Ishikawa (cell line): ENCODE results near the gene PABPN1L.

Experiments used
- CEBPB ChIP-seq: IDR thresholded peaks from 2 replicates; pipeline ENCODE4 v1.6.1; 2012
- EGR1 ChIP-seq: IDR thresholded peaks from 2 replicates; pipeline ENCODE4 v1.6.1; 2012
- EP300 ChIP-seq: IDR thresholded peaks from 2 replicates; pipeline ENCODE4 v1.6.1; 2012; ENCODE audit warnings: borderline replicate concordance
- FOXM1 ChIP-seq: IDR thresholded peaks from 2 replicates; pipeline ENCODE4 v1.6.1; 2012; ENCODE audit warnings: low read depth, borderline replicate concordance
- REST ChIP-seq: IDR thresholded peaks from 2 replicates; pipeline ENCODE4 v1.6.1; 2012; ENCODE audit warnings: low read depth, mild to moderate bottlenecking
- TAF1 ChIP-seq: IDR thresholded peaks from 2 replicates; pipeline ENCODE4 v1.6.1; 2012; ENCODE audit warnings: low read depth, mild to moderate bottlenecking
- TEAD4 ChIP-seq: IDR thresholded peaks from 2 replicates; pipeline ENCODE4 v1.6.1; 2012
- USF1 ChIP-seq: IDR thresholded peaks from 2 replicates; pipeline ENCODE4 v1.6.1; 2012
- YY1 ChIP-seq: IDR thresholded peaks from 2 replicates; pipeline ENCODE4 v1.6.1; 2012; ENCODE audit warnings: low read depth

- no peak for TF ChIP-seq TAF1
- TF ChIP-seq EGR1, result no peak
- TF ChIP-seq EP300, result no peak
- no peak for TF ChIP-seq YY1
- TF ChIP-seq CEBPB, result no peak
- no peak for TF ChIP-seq FOXM1
- TF ChIP-seq USF1, result no peak
- TF ChIP-seq TEAD4, result no peak
- TF ChIP-seq REST, result no peak
Measured at GRCh38 chr16:88827727-88828126, 38.7 kb downstream of the PABPN1L start.
